GM19324 (cell line): ENCODE data around the gene FAM149B1.

Source experiments
- ATAC-seq: cut with Tn5 transposase; IDR thresholded peaks from one replicate; pipeline ENCODE4 v1.9.1; 2021; ENCODE audit warnings: mild to moderate bottlenecking, moderate library complexity; ENCODE audit not compliant: unreplicated experiment, low FRiP score

Gene FAM149B1

DNA sequence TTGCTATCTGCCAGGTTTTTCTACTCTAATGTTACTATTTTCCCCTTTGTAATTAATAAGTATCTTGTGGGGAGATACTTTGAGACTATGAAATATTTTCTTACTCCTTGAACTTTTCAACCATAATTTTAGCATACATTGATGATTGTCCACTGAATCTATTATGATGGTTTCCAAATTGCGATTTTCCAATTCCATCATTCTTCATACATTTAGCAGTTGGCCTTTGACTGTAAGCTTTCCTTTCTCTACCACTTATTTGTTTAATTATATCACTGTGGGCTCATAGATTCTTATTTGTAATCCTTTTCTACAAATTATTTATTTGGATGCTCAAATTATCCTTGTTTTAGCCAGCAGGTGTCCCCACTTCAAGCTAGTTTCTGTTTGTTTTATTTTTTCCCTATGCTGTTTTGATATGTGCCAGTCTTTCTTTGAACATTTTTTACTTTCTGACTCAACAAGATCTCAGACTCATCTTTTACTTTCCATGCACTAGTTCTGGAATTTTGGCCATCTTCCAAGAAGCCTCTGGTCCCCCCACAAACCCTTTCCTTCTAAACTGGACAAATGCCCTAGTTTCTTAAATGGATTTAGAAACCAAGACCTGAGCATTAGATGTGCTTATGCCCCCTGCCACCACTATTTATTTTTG is 95.9 kb downstream of the FAM149B1 start:
- no peak for ATAC-seq

DNA sequence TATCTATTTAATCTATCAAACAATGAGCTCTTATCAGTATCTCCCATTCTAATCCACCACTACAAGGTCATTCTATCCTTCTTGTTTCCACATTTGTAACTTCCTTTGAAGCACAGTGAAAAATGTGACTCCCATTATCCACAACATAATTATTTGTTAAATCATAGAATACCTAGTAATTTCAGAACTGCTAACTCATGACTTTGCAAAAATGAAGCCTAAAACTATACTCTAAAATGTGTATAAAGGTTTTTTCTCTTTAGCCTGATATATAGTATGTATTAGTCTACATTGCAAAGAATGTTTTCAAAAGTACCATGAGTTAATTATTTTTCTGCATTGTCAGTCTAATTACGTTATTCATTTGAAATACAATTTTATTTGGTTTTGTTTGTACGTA is 96.5 kb downstream of the FAM149B1 start:
- ATAC-seq = no peak

DNA sequence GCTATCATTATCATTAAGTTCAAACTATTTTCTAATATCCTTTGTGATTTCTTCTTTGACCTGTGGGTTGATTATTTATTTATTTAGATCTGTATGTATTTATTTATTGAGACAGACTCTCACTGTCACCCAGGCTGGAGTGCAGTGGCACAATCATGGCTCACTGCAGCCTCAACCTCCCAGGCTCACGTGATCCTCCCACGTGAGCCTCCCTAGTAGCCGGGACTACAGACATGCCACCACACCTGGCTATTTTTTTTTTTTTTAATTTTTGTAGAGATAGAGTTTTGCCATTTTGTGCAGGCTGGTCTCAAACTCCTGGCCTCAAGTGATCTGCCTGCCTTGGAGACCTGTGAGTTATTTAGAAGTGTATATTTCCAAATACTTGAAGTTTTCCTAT is 113.2 kb downstream of the FAM149B1 start:
- ATAC-seq = no peak

DNA sequence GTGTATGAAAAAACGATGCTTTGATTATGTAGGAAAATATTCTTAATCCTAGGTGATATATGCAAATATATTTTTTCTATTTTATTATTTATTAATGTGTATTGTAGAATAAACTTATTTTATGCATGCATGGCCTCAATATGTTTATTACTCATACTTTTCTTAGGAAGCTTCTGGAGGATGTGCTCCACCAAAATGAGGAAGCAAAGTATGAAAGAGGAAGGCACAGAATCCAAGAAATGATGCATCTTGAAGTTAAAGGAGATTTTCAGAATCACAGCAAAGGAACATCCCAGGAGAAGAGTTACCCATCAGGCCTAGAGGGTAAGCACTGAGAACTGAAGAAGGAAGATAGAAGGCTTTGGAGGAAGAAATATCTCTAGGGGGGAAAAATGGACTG is 119.5 kb downstream of the FAM149B1 start:
- no peak for ATAC-seq

DNA sequence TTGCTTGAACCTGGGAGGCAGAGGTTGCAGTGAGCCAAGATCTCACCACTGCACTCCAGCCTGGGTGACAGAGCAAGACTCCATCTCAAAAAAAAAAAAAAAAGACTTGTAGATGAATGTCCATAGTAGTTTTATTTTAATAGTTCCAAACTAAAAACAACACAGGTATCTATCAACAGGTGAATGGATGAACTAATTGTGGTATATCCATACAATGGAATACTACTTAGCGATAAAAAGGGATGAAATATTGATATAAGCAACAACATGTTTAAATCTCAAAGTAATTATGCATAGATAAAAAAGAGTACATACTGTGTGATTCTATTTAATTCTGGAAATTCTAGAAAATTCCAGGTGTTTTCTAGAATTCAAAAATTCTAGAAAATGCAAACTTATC is 122.0 kb downstream of the FAM149B1 start:
- no peak for ATAC-seq

DNA sequence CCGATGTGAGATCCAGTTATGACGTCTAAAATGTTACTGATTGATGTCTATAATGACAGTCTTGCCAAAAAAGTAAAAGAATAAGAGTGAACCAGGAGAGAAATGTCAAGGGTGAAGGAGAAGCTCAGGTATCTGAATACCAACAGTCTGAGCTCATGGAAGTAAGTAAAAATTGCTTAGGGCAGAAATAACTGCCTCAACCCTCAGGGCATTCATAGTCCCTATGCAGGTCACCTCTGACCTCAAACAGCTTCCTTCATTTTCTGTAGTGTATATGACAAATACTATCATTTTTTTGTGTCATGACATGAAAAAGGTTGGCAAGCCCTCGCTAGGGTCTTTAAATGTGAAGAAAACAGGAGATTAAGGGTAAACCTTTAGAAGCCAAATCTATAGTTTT is 125.5 kb downstream of the FAM149B1 start:
- no peak for ATAC-seq
